ENCODE results near the gene TPP1. TPM values are rescaled to one million over a fixed set of nuclear protein-coding genes. Genes with fewer than 3 reads are reported as not detected.

The TPP1 gene
- total and polyA plus RNA-seq, 4 donors, result 52.8 to 108 (median 86.5) TPM

GRCh38 chr11:6578134-6578533, 41.1 kb downstream of the TPP1 start:
- H3K36me3 ChIP-seq (ENCODE audit: control insufficient read depth in 4 of 4, insufficient read depth in 3 of 4, low read depth in 1 of 4, low read length in 3 of 4), result no peaks in the 10 kb centered on the region
- TF ChIP-seq ZBTB33 (IDR thresholded peaks at IDR 0.05), result no peak
- TF ChIP-seq MAX (IDR thresholded peaks at IDR 0.05), result no peak
- no peak for TF ChIP-seq NR2F2 (IDR thresholded peaks at IDR 0.05)
- no peak for TF ChIP-seq RAD21 (IDR thresholded peaks at IDR 0.05)
- no peak for TF ChIP-seq SP1 (IDR thresholded peaks at IDR 0.05)
- no peak for TF ChIP-seq HNF4G (IDR thresholded peaks at IDR 0.05)
- TF ChIP-seq EGR1 (IDR thresholded peaks at IDR 0.05; ENCODE audit: low read depth in 2 of 2), result no peak
- no peak for TF ChIP-seq JUND (IDR thresholded peaks at IDR 0.05)
- TF ChIP-seq TAF1 (conservative IDR thresholded peaks at IDR 0.05), result no peak
- no peak overlapping the region for H3K9ac ChIP-seq (ENCODE audit: low read depth in 1 of 2, low read length in 2 of 2)
- no peak overlapping the region for H3K4me3 ChIP-seq (ENCODE audit: low read depth in 1 of 3, low read length in 3 of 3)
- 94% methylated on average over 1 of the region's 1 CpG for WGBS
- no peak overlapping the region for H3K27ac ChIP-seq (ENCODE audit: low read depth in 1 of 2, low read length in 2 of 2)
- no peaks in the 10 kb centered on the region for H3K9me3 ChIP-seq (ENCODE audit: control insufficient read depth in 4 of 4, low read length in 3 of 4)
- DNase-seq (ENCODE audit: low spot score), result no peak
- H3K27me3 ChIP-seq (ENCODE audit: control insufficient read depth in 4 of 4, insufficient read depth in 4 of 4, low read length in 3 of 4), result no peaks in the 10 kb centered on the region
- H3K4me1 ChIP-seq (ENCODE audit: control insufficient read depth in 4 of 4, insufficient read depth in 4 of 4, low read length in 3 of 4), result no peaks in the 10 kb centered on the region

GRCh38 chr11:6576471-6577373, 42.5 kb downstream of the TPP1 start:
- Histone ChIP-seq H3K27me3 (ENCODE audit: control insufficient read depth in 4 of 4, insufficient read depth in 4 of 4, low read length in 3 of 4) (no peaks in the 10 kb centered on the region), H3K27ac (ENCODE audit: low read depth in 1 of 2, low read length in 2 of 2) (no peak overlapping the region), H3K4me3 (ENCODE audit: low read depth in 1 of 3, low read length in 3 of 3) (no peak overlapping the region), H3K36me3 (ENCODE audit: control insufficient read depth in 4 of 4, insufficient read depth in 3 of 4, low read depth in 1 of 4, low read length in 3 of 4) (peaks cover 0 to 2% (median 0%) of the 10 kb centered on the region in 4 donors), H3K9me3 (ENCODE audit: control insufficient read depth in 4 of 4, low read length in 3 of 4) (no peaks in the 10 kb centered on the region), H3K9ac (ENCODE audit: low read depth in 1 of 2, low read length in 2 of 2) (no peak overlapping the region), H3K4me1 (ENCODE audit: control insufficient read depth in 4 of 4, insufficient read depth in 4 of 4, low read length in 3 of 4) (no peaks in the 10 kb centered on the region)
- no peak for TF ChIP-seq GABPA (IDR thresholded peaks at IDR 0.05 in 1 of 2, conservative IDR thresholded peaks at IDR 0.05 in 1 of 2)
- TF ChIP-seq YY1 (IDR thresholded peaks at IDR 0.05), result no peak
- no peak for TF ChIP-seq MAX (IDR thresholded peaks at IDR 0.05)
- no peak for TF ChIP-seq REST (IDR thresholded peaks at IDR 0.05)
- no peak for TF ChIP-seq CTCF (IDR thresholded peaks at IDR 0.05; ENCODE audit: low read depth, low read length, missing input control)
- no peak for TF ChIP-seq HNF4G (IDR thresholded peaks at IDR 0.05)
- TF ChIP-seq EGR1 (IDR thresholded peaks at IDR 0.05; ENCODE audit: low read depth in 2 of 2), result no peak
- no peak for TF ChIP-seq TAF1 (conservative IDR thresholded peaks at IDR 0.05)
- TF ChIP-seq FOXA2 (IDR thresholded peaks at IDR 0.05), result no peak
- TF ChIP-seq ATF3 (IDR thresholded peaks at IDR 0.05), result no peak
- no peak for TF ChIP-seq FOXA1 (IDR thresholded peaks at IDR 0.05)
- TF ChIP-seq JUND (IDR thresholded peaks at IDR 0.05), result no peak
- TF ChIP-seq RXRA (IDR thresholded peaks at IDR 0.05), result no peak
- no peak for TF ChIP-seq RAD21 (IDR thresholded peaks at IDR 0.05)
- TF ChIP-seq ZBTB33 (IDR thresholded peaks at IDR 0.05), result no peak
- no peak for TF ChIP-seq HNF4A (conservative IDR thresholded peaks at IDR 0.05)
- no peak for TF ChIP-seq SP1 (IDR thresholded peaks at IDR 0.05)
- peak; percentile 17 for DNase-seq (ENCODE audit: low spot score)
- 60% methylated on average over 6 of the region's 6 CpGs for whole genome bisulfite sequencing

Data from liver (tissue), 9 donors.